ENCODE results near the gene LIMA1. TPM values are rescaled to one million over a fixed set of nuclear protein-coding genes. Genes with fewer than 3 reads are reported as not detected.

The LIMA1 gene
- total RNA-seq, 1 experiment from 2014 or later: 48.9 TPM

GRCh38 chr12:50282721-50283228 lies 545 bp downstream of the LIMA1 start:
- Mint-ChIP-seq H3K27ac (ENCODE audit: unreplicated experiment) (peak overlapping the region; percentile 75), H3K4me1 (ENCODE audit: low read depth, unreplicated experiment) (peaks cover 24% of the 10 kb centered on the region), H3K36me3 (ENCODE audit: insufficient read depth, unreplicated experiment) (peaks cover 20% of the 10 kb centered on the region), H3K9me3 (ENCODE audit: low read depth, unreplicated experiment) (no peaks in the 10 kb centered on the region), H3K27me3 (ENCODE audit: unreplicated experiment) (no peaks in the 10 kb centered on the region), H3K4me3 (ENCODE audit: low read depth, unreplicated experiment) (peak overlapping the region; percentile 97)
- CTCF ChIA-PET: interaction anchor here (1.0 kb wide), 1 partner anchor 61 kb away, joined by 3 read pairs; no protein-coding TSS in a partner anchor
- no peak for DNase-seq
- BruUV-seq (replicated peaks): TSS peak; percentile 66
- intact Hi-C loops (cut with micrococcal nuclease; ENCODE audit: unreplicated experiment): no loop called here
- no peak for TF ChIP-seq CTCF (IDR thresholded peaks at IDR 0.05; ENCODE audit: unreplicated experiment)

GRCh38 chr12:50279501-50279900 lies 3.8 kb downstream of the LIMA1 start:
- BruUV-seq (replicated peaks): no TSS peak
- Mint-ChIP-seq H3K27ac (ENCODE audit: unreplicated experiment) (no peak overlapping the region), H3K9me3 (ENCODE audit: low read depth, unreplicated experiment) (no peaks in the 10 kb centered on the region), H3K4me1 (ENCODE audit: low read depth, unreplicated experiment) (peaks cover 47% of the 10 kb centered on the region), H3K36me3 (ENCODE audit: insufficient read depth, unreplicated experiment) (peaks cover 37% of the 10 kb centered on the region), H3K27me3 (ENCODE audit: unreplicated experiment) (no peaks in the 10 kb centered on the region), H3K4me3 (ENCODE audit: low read depth, unreplicated experiment) (no peak overlapping the region)
- CTCF ChIA-PET: no interaction called here
- intact Hi-C loops (cut with micrococcal nuclease; ENCODE audit: unreplicated experiment): no loop called here
- no peak for DNase-seq
- no peak for TF ChIP-seq CTCF (IDR thresholded peaks at IDR 0.05; ENCODE audit: unreplicated experiment)

GRCh38 chr12:50276912-50277671 lies 6.2 kb downstream of the LIMA1 start:
- Mint-ChIP-seq H3K27me3 (ENCODE audit: unreplicated experiment) (no peaks in the 10 kb centered on the region), H3K9me3 (ENCODE audit: low read depth, unreplicated experiment) (no peaks in the 10 kb centered on the region), H3K27ac (ENCODE audit: unreplicated experiment) (no peak overlapping the region), H3K4me3 (ENCODE audit: low read depth, unreplicated experiment) (no peak overlapping the region), H3K36me3 (ENCODE audit: insufficient read depth, unreplicated experiment) (peaks cover 24% of the 10 kb centered on the region), H3K4me1 (ENCODE audit: low read depth, unreplicated experiment) (peaks cover 53% of the 10 kb centered on the region)
- intact Hi-C loops (cut with micrococcal nuclease; ENCODE audit: unreplicated experiment): no loop called here
- no peak for TF ChIP-seq CTCF (IDR thresholded peaks at IDR 0.05; ENCODE audit: unreplicated experiment)
- BruUV-seq (replicated peaks): no TSS peak
- DNase-seq: no peak
- CTCF ChIA-PET: no interaction called here

GRCh38 chr12:50276068-50276467 lies 7.3 kb downstream of the LIMA1 start:
- no peaks in the 10 kb centered on the region for H3K9me3 Mint-ChIP-seq (ENCODE audit: low read depth, unreplicated experiment)
- H3K36me3 Mint-ChIP-seq (ENCODE audit: insufficient read depth, unreplicated experiment): peaks cover 24% of the 10 kb centered on the region
- no TSS peak for BruUV-seq (replicated peaks)
- CTCF ChIA-PET: no interaction called here
- no peak for DNase-seq
- H3K27me3 Mint-ChIP-seq (ENCODE audit: unreplicated experiment): no peaks in the 10 kb centered on the region
- no peak overlapping the region for H3K4me3 Mint-ChIP-seq (ENCODE audit: low read depth, unreplicated experiment)
- H3K4me1 Mint-ChIP-seq (ENCODE audit: low read depth, unreplicated experiment): peaks cover 50% of the 10 kb centered on the region
- intact Hi-C loops (cut with micrococcal nuclease; ENCODE audit: unreplicated experiment): no loop called here
- peak overlapping the region; percentile 69 for H3K27ac Mint-ChIP-seq (ENCODE audit: unreplicated experiment)
- no peak for TF ChIP-seq CTCF (IDR thresholded peaks at IDR 0.05; ENCODE audit: unreplicated experiment)
